ENCODE data around the gene TEAD3. TPM values are rescaled to one million over a fixed set of nuclear protein-coding genes. Genes with fewer than 3 reads are reported as not detected.

The TEAD3 gene
- total and polyA plus RNA-seq, 2 experiments from 2014 or later: 15.0 to 26.5 TPM

DNA sequence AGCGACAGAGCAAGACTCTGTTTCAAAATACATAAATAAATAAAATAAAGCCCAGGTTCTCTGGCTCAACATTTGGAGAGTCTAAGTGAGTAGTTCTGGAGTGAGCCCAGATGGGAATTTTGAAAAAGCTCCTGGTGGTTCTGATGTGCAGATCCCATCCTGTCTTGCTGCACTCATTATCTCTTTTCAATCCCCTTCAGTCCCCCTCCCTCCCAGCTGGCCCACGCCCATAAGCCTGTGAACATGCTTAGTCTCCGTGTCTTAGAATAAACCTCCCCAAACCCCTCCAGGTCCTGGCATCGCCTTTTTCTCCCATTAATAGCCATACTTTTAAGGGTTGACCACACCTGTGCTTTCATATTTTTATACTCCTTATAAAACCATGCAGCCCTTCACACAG is 35.2 kb upstream of the TEAD3 start:
- H3K27me3 ChIP-seq (ENCODE audit: insufficient read depth): no peaks in the 10 kb centered on the region
- no peaks in the 10 kb centered on the region for H4K20me1 ChIP-seq (replicated peaks; ENCODE audit: insufficient read depth)
- Mint-ChIP-seq H3K9me3 (no peaks in the 10 kb centered on the region), H3K36me3 (ENCODE audit: low read depth) (no peaks in the 10 kb centered on the region), H3K27me3 (ENCODE audit: insufficient read depth, low read depth, poor library complexity) (peaks cover 6% of the 10 kb centered on the region), H3K27ac (no peak overlapping the region), H3K4me1 (peaks cover 15% of the 10 kb centered on the region), H3K4me3 (no peak overlapping the region)
- H3K79me2 ChIP-seq (replicated peaks; ENCODE audit: insufficient read depth): no peaks in the 10 kb centered on the region
- H2AFZ ChIP-seq: no peak overlapping the region
- H3K27ac ChIP-seq (ENCODE audit: low read depth): no peak overlapping the region
- no peaks in the 10 kb centered on the region for H3K9me2 ChIP-seq (ENCODE audit: insufficient read depth)
- H3K4me1 ChIP-seq (ENCODE audit: insufficient read depth): peaks cover 3% of the 10 kb centered on the region; the same call in 1 of the 2 replicates
- H3K4me3 ChIP-seq: no peak overlapping the region
- no peaks in the 10 kb centered on the region for H3K36me3 ChIP-seq (ENCODE audit: insufficient read depth)
- TF ChIP-seq, protein P1, sequence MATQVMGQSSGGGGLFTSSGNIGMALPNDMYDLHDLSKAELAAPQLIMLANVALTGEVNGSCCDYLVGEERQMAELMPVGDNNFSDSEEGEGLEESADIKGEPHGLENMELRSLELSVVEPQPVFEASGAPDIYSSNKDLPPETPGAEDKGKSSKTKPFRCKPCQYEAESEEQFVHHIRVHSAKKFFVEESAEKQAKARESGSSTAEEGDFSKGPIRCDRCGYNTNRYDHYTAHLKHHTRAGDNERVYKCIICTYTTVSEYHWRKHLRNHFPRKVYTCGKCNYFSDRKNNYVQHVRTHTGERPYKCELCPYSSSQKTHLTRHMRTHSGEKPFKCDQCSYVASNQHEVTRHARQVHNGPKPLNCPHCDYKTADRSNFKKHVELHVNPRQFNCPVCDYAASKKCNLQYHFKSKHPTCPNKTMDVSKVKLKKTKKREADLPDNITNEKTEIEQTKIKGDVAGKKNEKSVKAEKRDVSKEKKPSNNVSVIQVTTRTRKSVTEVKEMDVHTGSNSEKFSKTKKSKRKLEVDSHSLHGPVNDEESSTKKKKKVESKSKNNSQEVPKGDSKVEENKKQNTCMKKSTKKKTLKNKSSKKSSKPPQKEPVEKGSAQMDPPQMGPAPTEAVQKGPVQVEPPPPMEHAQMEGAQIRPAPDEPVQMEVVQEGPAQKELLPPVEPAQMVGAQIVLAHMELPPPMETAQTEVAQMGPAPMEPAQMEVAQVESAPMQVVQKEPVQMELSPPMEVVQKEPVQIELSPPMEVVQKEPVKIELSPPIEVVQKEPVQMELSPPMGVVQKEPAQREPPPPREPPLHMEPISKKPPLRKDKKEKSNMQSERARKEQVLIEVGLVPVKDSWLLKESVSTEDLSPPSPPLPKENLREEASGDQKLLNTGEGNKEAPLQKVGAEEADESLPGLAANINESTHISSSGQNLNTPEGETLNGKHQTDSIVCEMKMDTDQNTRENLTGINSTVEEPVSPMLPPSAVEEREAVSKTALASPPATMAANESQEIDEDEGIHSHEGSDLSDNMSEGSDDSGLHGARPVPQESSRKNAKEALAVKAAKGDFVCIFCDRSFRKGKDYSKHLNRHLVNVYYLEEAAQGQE (IDR thresholded peaks at IDR 0.05; ENCODE audit: unreplicated experiment): no peak
- TF ChIP-seq NANOG (IDR thresholded peaks at IDR 0.05; ENCODE audit: borderline replicate concordance) (no peak), EZH2 (IDR thresholded peaks at IDR 0.05; ENCODE audit: low read depth, unreplicated experiment) (no peak), ZNF114 (CRISPR knock-in tag; IDR thresholded peaks at IDR 0.05) (no peak), JUNB (IDR thresholded peaks at IDR 0.05; ENCODE audit: unreplicated experiment) (no peak), EZH2phosphoT487 (IDR thresholded peaks at IDR 0.05; ENCODE audit: unreplicated experiment) (no peak), STAT1 (IDR thresholded peaks at IDR 0.05; ENCODE audit: unreplicated experiment) (no peak), POLR2AphosphoS5 (IDR thresholded peaks at IDR 0.05; ENCODE audit: low read depth) (no peak), ZNF331 (CRISPR knock-in tag; IDR thresholded peaks at IDR 0.05; ENCODE audit: low read depth) (no peak), CREB1 (CRISPR knock-in tag; IDR thresholded peaks at IDR 0.05; ENCODE audit: low read depth) (no peak)
- TF ChIP-seq, protein P2, sequence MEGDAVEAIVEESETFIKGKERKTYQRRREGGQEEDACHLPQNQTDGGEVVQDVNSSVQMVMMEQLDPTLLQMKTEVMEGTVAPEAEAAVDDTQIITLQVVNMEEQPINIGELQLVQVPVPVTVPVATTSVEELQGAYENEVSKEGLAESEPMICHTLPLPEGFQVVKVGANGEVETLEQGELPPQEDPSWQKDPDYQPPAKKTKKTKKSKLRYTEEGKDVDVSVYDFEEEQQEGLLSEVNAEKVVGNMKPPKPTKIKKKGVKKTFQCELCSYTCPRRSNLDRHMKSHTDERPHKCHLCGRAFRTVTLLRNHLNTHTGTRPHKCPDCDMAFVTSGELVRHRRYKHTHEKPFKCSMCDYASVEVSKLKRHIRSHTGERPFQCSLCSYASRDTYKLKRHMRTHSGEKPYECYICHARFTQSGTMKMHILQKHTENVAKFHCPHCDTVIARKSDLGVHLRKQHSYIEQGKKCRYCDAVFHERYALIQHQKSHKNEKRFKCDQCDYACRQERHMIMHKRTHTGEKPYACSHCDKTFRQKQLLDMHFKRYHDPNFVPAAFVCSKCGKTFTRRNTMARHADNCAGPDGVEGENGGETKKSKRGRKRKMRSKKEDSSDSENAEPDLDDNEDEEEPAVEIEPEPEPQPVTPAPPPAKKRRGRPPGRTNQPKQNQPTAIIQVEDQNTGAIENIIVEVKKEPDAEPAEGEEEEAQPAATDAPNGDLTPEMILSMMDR (conservative IDR thresholded peaks at IDR 0.05; ENCODE audit: low read depth in 2 of 2): no peak
- TF ChIP-seq, protein P3, sequence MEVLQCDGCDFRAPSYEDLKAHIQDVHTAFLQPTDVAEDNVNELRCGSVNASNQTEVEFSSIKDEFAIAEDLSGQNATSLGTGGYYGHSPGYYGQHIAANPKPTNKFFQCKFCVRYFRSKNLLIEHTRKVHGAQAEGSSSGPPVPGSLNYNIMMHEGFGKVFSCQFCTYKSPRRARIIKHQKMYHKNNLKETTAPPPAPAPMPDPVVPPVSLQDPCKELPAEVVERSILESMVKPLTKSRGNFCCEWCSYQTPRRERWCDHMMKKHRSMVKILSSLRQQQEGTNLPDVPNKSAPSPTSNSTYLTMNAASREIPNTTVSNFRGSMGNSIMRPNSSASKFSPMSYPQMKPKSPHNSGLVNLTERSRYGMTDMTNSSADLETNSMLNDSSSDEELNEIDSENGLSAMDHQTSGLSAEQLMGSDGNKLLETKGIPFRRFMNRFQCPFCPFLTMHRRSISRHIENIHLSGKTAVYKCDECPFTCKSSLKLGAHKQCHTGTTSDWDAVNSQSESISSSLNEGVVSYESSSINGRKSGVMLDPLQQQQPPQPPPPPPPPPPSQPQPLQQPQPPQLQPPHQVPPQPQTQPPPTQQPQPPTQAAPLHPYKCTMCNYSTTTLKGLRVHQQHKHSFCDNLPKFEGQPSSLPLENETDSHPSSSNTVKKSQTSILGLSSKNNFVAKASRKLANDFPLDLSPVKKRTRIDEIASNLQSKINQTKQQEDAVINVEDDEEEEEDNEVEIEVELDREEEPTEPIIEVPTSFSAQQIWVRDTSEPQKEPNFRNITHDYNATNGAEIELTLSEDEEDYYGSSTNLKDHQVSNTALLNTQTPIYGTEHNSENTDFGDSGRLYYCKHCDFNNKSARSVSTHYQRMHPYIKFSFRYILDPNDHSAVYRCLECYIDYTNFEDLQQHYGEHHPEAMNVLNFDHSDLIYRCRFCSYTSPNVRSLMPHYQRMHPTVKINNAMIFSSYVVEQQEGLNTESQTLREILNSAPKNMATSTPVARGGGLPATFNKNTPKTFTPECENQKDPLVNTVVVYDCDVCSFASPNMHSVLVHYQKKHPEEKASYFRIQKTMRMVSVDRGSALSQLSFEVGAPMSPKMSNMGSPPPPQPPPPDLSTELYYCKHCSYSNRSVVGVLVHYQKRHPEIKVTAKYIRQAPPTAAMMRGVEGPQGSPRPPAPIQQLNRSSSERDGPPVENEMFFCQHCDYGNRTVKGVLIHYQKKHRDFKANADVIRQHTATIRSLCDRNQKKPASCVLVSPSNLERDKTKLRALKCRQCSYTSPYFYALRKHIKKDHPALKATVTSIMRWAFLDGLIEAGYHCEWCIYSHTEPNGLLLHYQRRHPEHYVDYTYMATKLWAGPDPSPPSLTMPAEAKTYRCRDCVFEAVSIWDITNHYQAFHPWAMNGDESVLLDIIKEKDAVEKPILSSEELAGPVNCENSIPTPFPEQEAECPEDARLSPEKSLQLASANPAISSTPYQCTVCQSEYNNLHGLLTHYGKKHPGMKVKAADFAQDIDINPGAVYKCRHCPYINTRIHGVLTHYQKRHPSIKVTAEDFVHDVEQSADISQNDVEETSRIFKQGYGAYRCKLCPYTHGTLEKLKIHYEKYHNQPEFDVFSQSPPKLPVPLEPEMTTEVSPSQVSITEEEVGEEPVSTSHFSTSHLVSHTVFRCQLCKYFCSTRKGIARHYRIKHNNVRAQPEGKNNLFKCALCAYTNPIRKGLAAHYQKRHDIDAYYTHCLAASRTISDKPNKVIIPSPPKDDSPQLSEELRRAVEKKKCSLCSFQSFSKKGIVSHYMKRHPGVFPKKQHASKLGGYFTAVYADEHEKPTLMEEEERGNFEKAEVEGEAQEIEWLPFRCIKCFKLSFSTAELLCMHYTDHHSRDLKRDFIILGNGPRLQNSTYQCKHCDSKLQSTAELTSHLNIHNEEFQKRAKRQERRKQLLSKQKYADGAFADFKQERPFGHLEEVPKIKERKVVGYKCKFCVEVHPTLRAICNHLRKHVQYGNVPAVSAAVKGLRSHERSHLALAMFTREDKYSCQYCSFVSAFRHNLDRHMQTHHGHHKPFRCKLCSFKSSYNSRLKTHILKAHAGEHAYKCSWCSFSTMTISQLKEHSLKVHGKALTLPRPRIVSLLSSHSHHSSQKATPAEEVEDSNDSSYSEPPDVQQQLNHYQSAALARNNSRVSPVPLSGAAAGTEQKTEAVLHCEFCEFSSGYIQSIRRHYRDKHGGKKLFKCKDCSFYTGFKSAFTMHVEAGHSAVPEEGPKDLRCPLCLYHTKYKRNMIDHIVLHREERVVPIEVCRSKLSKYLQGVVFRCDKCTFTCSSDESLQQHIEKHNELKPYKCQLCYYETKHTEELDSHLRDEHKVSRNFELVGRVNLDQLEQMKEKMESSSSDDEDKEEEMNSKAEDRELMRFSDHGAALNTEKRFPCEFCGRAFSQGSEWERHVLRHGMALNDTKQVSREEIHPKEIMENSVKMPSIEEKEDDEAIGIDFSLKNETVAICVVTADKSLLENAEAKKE (CRISPR knock-in tag; IDR thresholded peaks at IDR 0.05): no peak
- ATAC-seq (no peak), DNase-seq (ENCODE audit: low spot score) (no peak)
- no peaks in the 10 kb centered on the region for H3F3A ChIP-seq (replicated peaks; ENCODE audit: low read depth)
- no peak overlapping the region for H3K4me2 ChIP-seq

Data from GM23338 (cell line).